HPDE6-E6E7 (cell line): ENCODE data around the gene TCERG1L.
"Not testable (repeated sequence)": the region's sequence is repeated elsewhere in the genome, so short reads cannot be mapped to it uniquely, and the experiment has no call there.

Experiments used
- DNase-seq: peaks from one replicate; pipeline ENCODE4 v3.0.0; 2011; ENCODE audit warnings: missing footprints; ENCODE audit errors: extremely low spot score

Gene TCERG1L

GRCh38 chr10:131165092-131165491 is 146.4 kb downstream of the TCERG1L start:
- no peak for DNase-seq

GRCh38 chr10:131162866-131163843 is 148.4 kb downstream of the TCERG1L start:
- DNase-seq: no peak

- DNase-seq: no peak
These were observed 149.3 kb downstream of the TCERG1L start for GRCh38 chr10:131162211-131162610.

GRCh38 chr10:131161087-131161486 is 150.4 kb downstream of the TCERG1L start:
- no peak for DNase-seq

- DNase-seq: no peak
These were observed 151.2 kb downstream of the TCERG1L start for GRCh38 chr10:131160219-131160875.

GRCh38 chr10:131159771-131160170 is 151.8 kb downstream of the TCERG1L start:
- no peak for DNase-seq

GRCh38 chr10:131158695-131159094 is 152.8 kb downstream of the TCERG1L start:
- no peak for DNase-seq

- no peak for DNase-seq
These were observed 153.6 kb downstream of the TCERG1L start for GRCh38 chr10:131157899-131158298.

- DNase-seq: no peak
These were observed 155.7 kb downstream of the TCERG1L start for GRCh38 chr10:131155876-131156230.

- DNase-seq: no peak
These were observed 156.2 kb downstream of the TCERG1L start for GRCh38 chr10:131155218-131155875.

- no peak for DNase-seq
These were observed 157.1 kb downstream of the TCERG1L start for GRCh38 chr10:131154306-131155025.

- not testable (repeated sequence) for DNase-seq
These were observed 159.1 kb downstream of the TCERG1L start for GRCh38 chr10:131152456-131152855.

GRCh38 chr10:131150126-131150525 is 161.4 kb downstream of the TCERG1L start:
- no peak for DNase-seq

- no peak for DNase-seq
These were observed 161.9 kb downstream of the TCERG1L start for GRCh38 chr10:131149586-131149985.

GRCh38 chr10:131149111-131149510 is 162.4 kb downstream of the TCERG1L start:
- no peak for DNase-seq

GRCh38 chr10:131148270-131148669 is 163.3 kb downstream of the TCERG1L start:
- DNase-seq: no peak

GRCh38 chr10:131147301-131147975 is 164.1 kb downstream of the TCERG1L start:
- DNase-seq: no peak

- DNase-seq: no peak
These were observed 164.7 kb downstream of the TCERG1L start for GRCh38 chr10:131146790-131147189.

- no peak for DNase-seq
These were observed 165.8 kb downstream of the TCERG1L start for GRCh38 chr10:131145756-131146155.

GRCh38 chr10:131144711-131145375 is 166.7 kb downstream of the TCERG1L start:
- no peak for DNase-seq

GRCh38 chr10:131144196-131144595 is 167.3 kb downstream of the TCERG1L start:
- no peak for DNase-seq
